ENCODE measurements around the gene CREB5.

GRCh38 chr7:28855538-28856217, 443.4 kb downstream of the CREB5 start:
- TF ChIP-seq, protein P1, sequence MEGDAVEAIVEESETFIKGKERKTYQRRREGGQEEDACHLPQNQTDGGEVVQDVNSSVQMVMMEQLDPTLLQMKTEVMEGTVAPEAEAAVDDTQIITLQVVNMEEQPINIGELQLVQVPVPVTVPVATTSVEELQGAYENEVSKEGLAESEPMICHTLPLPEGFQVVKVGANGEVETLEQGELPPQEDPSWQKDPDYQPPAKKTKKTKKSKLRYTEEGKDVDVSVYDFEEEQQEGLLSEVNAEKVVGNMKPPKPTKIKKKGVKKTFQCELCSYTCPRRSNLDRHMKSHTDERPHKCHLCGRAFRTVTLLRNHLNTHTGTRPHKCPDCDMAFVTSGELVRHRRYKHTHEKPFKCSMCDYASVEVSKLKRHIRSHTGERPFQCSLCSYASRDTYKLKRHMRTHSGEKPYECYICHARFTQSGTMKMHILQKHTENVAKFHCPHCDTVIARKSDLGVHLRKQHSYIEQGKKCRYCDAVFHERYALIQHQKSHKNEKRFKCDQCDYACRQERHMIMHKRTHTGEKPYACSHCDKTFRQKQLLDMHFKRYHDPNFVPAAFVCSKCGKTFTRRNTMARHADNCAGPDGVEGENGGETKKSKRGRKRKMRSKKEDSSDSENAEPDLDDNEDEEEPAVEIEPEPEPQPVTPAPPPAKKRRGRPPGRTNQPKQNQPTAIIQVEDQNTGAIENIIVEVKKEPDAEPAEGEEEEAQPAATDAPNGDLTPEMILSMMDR (conservative IDR thresholded peaks at IDR 0.05) = no peak
- TF ChIP-seq EZH2 (IDR thresholded peaks at IDR 0.05; ENCODE audit: low read depth) = no peak
